ENCODE results near the gene JPH2.

DNA sequence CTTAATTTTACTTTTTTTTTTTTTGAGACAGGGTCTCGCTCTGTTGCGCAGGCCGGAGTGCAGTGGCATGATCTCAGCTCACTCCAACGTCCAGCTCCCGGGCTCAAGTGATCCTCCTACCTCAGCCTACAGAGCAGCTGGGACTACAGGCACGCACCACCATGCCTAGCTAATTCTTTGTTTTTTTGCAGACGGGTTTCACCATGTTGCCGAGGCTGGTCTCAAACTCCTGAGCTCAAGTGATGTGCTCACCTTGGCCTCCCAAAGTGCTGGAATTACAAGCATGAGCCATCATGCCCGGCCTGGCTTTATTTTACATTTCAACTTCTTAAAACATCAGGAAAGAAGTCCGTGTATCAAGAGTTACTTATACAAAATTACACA is 17.8 kb upstream of the JPH2 start:
- TF ChIP-seq ZNF274 (IDR thresholded peaks at IDR 0.05; ENCODE audit: low read depth, low read length), result no peak
- no peak for TF ChIP-seq YY1 (IDR thresholded peaks at IDR 0.05; ENCODE audit: insufficient read depth, insufficient read length)

Measured in NT2/D1 (cell line).